Peyer's patch (tissue), 4 donors: ENCODE results near the gene FOXD3. TPM values are rescaled to one million over a fixed set of nuclear protein-coding genes. Genes with fewer than 3 reads are reported as not detected.

Experiments used
- DNase-seq, 3 donors: peaks; one replicate each; pipeline ENCODE4 v3.0.0-alpha.2; 2017 to 2019
- H3K27ac ChIP-seq, 4 donors: fragments of 200-600 bp; sonication (generic); one replicate each; pipeline ENCODE4 v1.5.1; 2016 to 2019
- H3K27me3 ChIP-seq, 2 donors: fragments of 200-600 bp; sonication (generic); one replicate each; pipeline ENCODE4 v1.5.1; 2019
- H3K36me3 ChIP-seq, 3 donors: fragments of 200-600 bp; sonication (generic); one replicate each; pipeline ENCODE4 v1.5.1; 2016 to 2019
- H3K4me1 ChIP-seq, 4 donors: fragments of 200-600 bp; sonication (generic); one replicate each; pipeline ENCODE4 v1.5.1; 2016 to 2019
- H3K4me3 ChIP-seq, 4 donors: fragments of 200-600 bp; sonication (generic); 1 replicate in 3 of 4; 2 replicates in 1 of 4; pipeline ENCODE4 v1.5.1; 2016 to 2019; ENCODE audit warnings: mild to moderate bottlenecking in 1 of 4
- H3K9me3 ChIP-seq, 4 donors: fragments of 200-600 bp; sonication (generic); one replicate each; pipeline ENCODE4 v1.5.1; 2016 to 2019; ENCODE audit warnings: mild to moderate bottlenecking in 1 of 4
- POLR2A ChIP-seq, 2 donors: fragments of 450-650 bp; IDR thresholded peaks; one replicate each; pipeline ENCODE4 v1.5.1; 2017; ENCODE audit warnings: antibody characterized with exemption in 2 of 2, mild to moderate bottlenecking in 2 of 2, moderate library complexity in 2 of 2
- total RNA-seq, 4 donors: library from RNA; depleted of rRNA; stranded (reverse); fragments of >200 nt; gene quantifications; one replicate each; pipeline ENCODE4 v1.1.0, GENCODE V29; 2016
- TF ChIP-seq, protein P1 (sequence below), 6 experiments: fragments of 450-650 bp in 4 of 6; fragments of 200-600 bp in 2 of 6; sonication (generic) in 1 of 6; IDR thresholded peaks; one replicate each; pipeline ENCODE4 v1.5.1; 2017 to 2019; ENCODE audit warnings: antibody characterized with exemption in 6 of 6, mild to moderate bottlenecking in 3 of 6, moderate library complexity in 1 of 6

Gene FOXD3
- total RNA-seq, 4 donors from 2014 or later: not detected

DNA sequence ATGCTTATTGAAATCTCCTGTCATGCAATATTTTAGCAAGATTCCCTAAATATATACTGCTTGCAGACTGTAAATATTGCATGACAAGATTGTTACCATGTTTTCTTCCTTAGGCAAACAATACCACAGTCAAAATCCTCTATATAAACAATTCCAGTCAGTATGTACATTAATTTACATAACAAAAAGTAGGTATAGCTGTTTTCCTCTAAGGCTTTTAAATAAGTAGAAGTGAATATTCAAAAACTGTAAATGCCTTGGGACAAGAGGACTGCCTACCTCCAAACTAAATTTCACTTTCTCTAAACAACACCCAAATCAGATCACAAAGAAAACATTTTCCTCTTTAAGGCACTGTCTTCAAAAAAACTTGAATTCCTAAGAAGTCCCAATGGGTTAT lies 17.3 kb upstream of the FOXD3 start:
- Histone ChIP-seq H3K36me3 (no peaks in the 10 kb centered on the region), H3K27me3 (no peaks in the 10 kb centered on the region), H3K4me1 (no peaks in the 10 kb centered on the region), H3K27ac (no peak overlapping the region), H3K4me3 (no peak overlapping the region), H3K9me3 (no peaks in the 10 kb centered on the region)
- TF ChIP-seq, protein P1, sequence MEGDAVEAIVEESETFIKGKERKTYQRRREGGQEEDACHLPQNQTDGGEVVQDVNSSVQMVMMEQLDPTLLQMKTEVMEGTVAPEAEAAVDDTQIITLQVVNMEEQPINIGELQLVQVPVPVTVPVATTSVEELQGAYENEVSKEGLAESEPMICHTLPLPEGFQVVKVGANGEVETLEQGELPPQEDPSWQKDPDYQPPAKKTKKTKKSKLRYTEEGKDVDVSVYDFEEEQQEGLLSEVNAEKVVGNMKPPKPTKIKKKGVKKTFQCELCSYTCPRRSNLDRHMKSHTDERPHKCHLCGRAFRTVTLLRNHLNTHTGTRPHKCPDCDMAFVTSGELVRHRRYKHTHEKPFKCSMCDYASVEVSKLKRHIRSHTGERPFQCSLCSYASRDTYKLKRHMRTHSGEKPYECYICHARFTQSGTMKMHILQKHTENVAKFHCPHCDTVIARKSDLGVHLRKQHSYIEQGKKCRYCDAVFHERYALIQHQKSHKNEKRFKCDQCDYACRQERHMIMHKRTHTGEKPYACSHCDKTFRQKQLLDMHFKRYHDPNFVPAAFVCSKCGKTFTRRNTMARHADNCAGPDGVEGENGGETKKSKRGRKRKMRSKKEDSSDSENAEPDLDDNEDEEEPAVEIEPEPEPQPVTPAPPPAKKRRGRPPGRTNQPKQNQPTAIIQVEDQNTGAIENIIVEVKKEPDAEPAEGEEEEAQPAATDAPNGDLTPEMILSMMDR (IDR thresholded peaks at IDR 0.05): no peak
- no peak for TF ChIP-seq POLR2A (IDR thresholded peaks at IDR 0.05)
- no peak for DNase-seq

DNA sequence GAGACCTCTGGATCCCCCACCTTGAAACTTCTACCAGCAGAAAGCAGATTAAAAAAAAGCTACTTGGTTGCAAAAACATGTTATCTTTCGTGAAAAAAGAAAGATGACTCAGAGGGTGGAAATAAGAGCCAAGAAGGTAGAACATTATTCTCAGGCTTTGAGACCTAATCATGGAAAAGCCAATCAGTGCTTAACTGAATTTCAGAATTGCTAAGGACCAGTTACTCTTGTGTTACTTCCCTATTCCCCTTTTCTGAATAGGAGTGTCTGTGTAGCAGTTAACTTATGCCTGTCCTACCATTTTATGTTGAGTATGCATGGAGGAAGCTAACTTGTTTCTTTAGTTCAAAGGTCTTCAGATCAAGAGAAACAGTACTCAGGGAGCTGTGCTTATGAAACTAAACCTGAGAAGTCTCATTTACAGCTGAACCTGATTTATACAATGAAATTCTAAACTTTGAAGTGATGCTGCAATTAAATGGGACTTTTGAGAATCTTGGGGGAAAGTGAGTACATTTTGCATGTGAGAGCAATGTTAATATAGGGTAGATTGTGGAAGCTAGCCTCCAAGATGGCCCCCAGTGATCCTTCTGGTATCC lies 15.1 kb upstream of the FOXD3 start:
- TF ChIP-seq POLR2A (IDR thresholded peaks at IDR 0.05): no peak
- TF ChIP-seq, protein P1 (IDR thresholded peaks at IDR 0.05): no peak
- no peak overlapping the region for H3K4me3 ChIP-seq
- H3K27ac ChIP-seq: no peak overlapping the region
- H3K27me3 ChIP-seq: no peaks in the 10 kb centered on the region
- DNase-seq: no peak
- H3K4me1 ChIP-seq: no peaks in the 10 kb centered on the region
- H3K36me3 ChIP-seq: no peaks in the 10 kb centered on the region
- H3K9me3 ChIP-seq: no peaks in the 10 kb centered on the region

DNA sequence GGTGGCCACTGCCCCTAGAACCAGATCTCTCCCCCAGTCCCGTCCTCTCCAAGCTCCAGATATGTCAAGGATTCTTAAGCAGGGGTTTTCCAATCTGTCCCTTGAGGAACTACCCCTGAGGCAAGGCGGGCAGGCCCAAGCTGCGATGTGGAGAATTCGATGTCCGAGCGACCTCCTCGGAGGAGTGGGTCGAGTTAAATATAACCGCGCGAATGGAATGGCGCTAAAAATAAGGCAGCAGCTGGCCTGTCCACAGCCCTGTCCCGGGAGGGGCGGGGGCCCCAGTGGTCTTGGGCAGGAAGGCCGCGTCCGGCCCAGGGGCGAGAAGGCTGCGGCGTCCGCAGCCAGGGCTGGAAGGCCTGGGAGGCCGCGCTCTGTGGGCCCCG lies 5.8 kb upstream of the FOXD3 start:
- TF ChIP-seq, protein P1 (IDR thresholded peaks at IDR 0.05): no peak
- no peak for TF ChIP-seq POLR2A (IDR thresholded peaks at IDR 0.05)
- Histone ChIP-seq H3K36me3 (no peaks in the 10 kb centered on the region), H3K27me3 (peaks cover 0 to 54% of the 10 kb centered on the region in 2 donors), H3K9me3 (peaks cover 0 to 19% (median 0%) of the 10 kb centered on the region in 4 donors), H3K4me3 (peak overlapping the region; percentile 29 to 53 (median 45)), H3K27ac (no peak overlapping the region), H3K4me1 (peaks cover 0 to 22% (median 5%) of the 10 kb centered on the region in 4 donors)
- no peak for DNase-seq

DNA sequence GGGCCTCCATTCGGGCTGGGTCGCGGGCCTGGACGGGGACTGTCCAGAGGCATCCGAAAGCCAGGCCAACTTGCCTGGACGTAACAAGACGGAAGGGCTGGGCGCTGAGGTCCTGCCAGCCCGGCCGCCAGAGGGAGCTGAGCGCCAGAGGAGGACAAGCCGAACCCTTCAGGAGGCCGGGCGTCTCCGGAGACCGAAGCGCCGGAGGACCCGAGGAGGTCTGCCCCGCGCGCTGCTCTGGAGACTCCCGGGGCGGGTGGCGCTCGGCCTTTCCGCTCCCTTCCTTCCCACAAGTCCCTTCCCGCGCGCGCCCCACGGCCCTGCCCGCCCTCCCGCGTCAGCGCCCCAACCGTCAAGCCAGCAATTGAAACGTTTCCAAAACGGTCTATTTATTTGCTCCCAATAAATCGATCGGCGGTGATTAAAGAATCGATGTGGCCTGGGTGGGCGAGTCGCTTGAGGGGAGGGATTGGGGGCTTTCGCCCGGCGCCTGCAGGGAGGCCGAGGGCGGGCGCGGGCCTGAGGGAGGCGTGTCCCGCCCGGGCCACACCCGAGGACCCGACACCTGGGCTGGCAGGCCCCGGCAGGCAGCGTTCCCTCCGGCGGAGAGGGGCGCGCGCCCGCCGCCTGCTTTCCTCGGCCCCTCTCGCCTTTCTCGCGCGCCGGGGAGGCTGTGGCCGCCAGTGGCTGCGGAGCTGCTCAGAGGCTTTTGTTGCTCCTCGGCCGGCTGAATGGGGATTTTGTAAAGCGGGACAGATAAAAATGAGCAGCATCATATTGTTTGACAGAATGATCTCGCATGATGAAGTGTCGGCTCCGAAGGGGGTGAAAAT lies 5.2 kb upstream of the FOXD3 start:
- H3K4me1 ChIP-seq: peaks cover 0 to 29% (median 10%) of the 10 kb centered on the region in 4 donors
- peaks cover 0 to 20% (median 0%) of the 10 kb centered on the region in 4 donors for H3K9me3 ChIP-seq
- no peaks in the 10 kb centered on the region for H3K36me3 ChIP-seq
- H3K4me3 ChIP-seq: peak overlapping the region; percentile 29 to 53 (median 45)
- DNase-seq: peak; percentile 31 to 85 (median 83)
- H3K27me3 ChIP-seq: peaks cover 4 to 60% of the 10 kb centered on the region in 2 donors
- no peak overlapping the region for H3K27ac ChIP-seq
- TF ChIP-seq, protein P1 (IDR thresholded peaks at IDR 0.05): peak in 4 of 6 experiments; percentile 51 to 64 (median 58)
- TF ChIP-seq POLR2A (IDR thresholded peaks at IDR 0.05): no peak

DNA sequence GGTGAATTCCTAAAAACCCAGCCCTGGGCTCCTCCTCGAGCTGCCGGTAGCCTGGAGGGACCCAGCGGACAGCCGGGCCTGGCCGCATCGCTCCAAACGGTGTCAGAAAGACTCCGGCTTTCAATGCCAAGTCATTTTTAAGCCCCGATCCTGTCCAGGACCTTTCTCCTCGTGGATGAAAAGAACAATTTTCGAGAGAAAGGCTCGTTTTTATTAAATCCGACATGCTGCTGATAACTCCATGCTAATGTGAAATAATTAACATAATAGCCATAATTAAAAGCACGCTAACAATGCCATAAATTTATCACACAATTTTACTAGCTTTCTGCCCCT lies 4.6 kb upstream of the FOXD3 start:
- Histone ChIP-seq H3K27me3 (peaks cover 6 to 66% of the 10 kb centered on the region in 2 donors), H3K27ac (no peak overlapping the region), H3K9me3 (peaks cover 0 to 20% (median 0%) of the 10 kb centered on the region in 4 donors), H3K36me3 (no peaks in the 10 kb centered on the region), H3K4me1 (peaks cover 0 to 34% (median 13%) of the 10 kb centered on the region in 4 donors), H3K4me3 (peak overlapping the region in 3 of 4 donors; percentile 42 to 53 (median 48))
- TF ChIP-seq, protein P1 (IDR thresholded peaks at IDR 0.05): no peak
- no peak for TF ChIP-seq POLR2A (IDR thresholded peaks at IDR 0.05)
- DNase-seq: no peak
